GM12892 (cell line): ENCODE results near the gene ESYT3.

Experiments
- POLR2A ChIP-seq: IDR thresholded peaks from 2 replicates; pipeline ENCODE4 v1.6.1; 2011; ENCODE audit warnings: low read depth, low read length, control low read depth
- POLR2AphosphoS5 ChIP-seq: IDR thresholded peaks from 2 replicates; pipeline ENCODE4 v1.6.1; 2011; ENCODE audit warnings: low read depth, low read length, control low read depth
- TAF1 ChIP-seq: IDR thresholded peaks from 2 replicates; pipeline ENCODE4 v1.6.1; 2011; ENCODE audit warnings: low read depth, mild to moderate bottlenecking, control low read depth, low read length, borderline replicate concordance

GRCh38 chr3:138468451-138468850 is 34.0 kb downstream of the ESYT3 start:
- TF ChIP-seq POLR2AphosphoS5 (no peak), TAF1 (no peak), POLR2A (no peak)
